Caco-2 (cell line): ENCODE results near the gene SLC28A3. TPM values are rescaled to one million over a fixed set of nuclear protein-coding genes. Genes with fewer than 3 reads are reported as not detected.

Experiments
- BruUV-seq: library from RNA; stranded (reverse); fragments of 400-500 nt; replicated peaks from 2 replicates; lab custom pipeline; 2021; lab: Mats Ljungman, UMichigan
- CTCF ChIA-PET: fragments of 300-600 bp; sonication (Branson Sonifier 250); formaldehyde crosslinking; loops from one replicate; lab custom pipeline; 2022; ENCODE audit warnings: antibody characterized with exemption; lab: Charles Lee
- POLR2A ChIA-PET: fragments of 300-600 bp; sonication (Branson Sonifier 250); formaldehyde crosslinking; loops from one replicate; lab custom pipeline; 2022; ENCODE audit warnings: antibody characterized with exemption; lab: Charles Lee
- DNase-seq, 2 experiments: peaks; one replicate each; pipeline versions ENCODE4 v3.0.0 to v3.0.0-alpha.2; 2020 to 2022
- H3K27me3 ChIP-seq: replicated peaks from 2 replicates; pipeline ENCODE4 v1.6.0; 2011; ENCODE audit warnings: low read length; ENCODE audit not compliant: control insufficient read depth, insufficient read depth
- H3K36me3 ChIP-seq: 2 replicates; pipeline ENCODE4 v1.5.1; 2011; ENCODE audit warnings: low read length; ENCODE audit not compliant: control insufficient read depth, insufficient read depth
- H3K4me1 ChIP-seq: fragments of 250-450 bp; sonication (Bioruptor Pico); 2 replicates; pipeline ENCODE4 v1.5.1; 2020; ENCODE audit warnings: mild to moderate bottlenecking
- H3K4me3 ChIP-seq: 2 replicates; pipeline ENCODE4 v1.5.1; 2011; ENCODE audit warnings: low read depth, mild to moderate bottlenecking, control low read depth, low read length
- H3K9me3 ChIP-seq: fragments of 250-450 bp; sonication (Bioruptor Pico); 2 replicates; pipeline ENCODE4 v1.5.1; 2020; ENCODE audit warnings: mild to moderate bottlenecking, moderate library complexity
- H3K27ac Mint-ChIP-seq: one replicate; pipeline ENCODE4 v1.8.0; 2022; ENCODE audit warnings: mixed read lengths; ENCODE audit not compliant: unreplicated experiment
- H3K27me3 Mint-ChIP-seq: one replicate; pipeline ENCODE4 v1.8.0; 2022; ENCODE audit warnings: mixed read lengths; ENCODE audit not compliant: insufficient read depth, unreplicated experiment
- H3K36me3 Mint-ChIP-seq: one replicate; pipeline ENCODE4 v1.8.0; 2022; ENCODE audit warnings: mild to moderate bottlenecking, mixed read lengths; ENCODE audit not compliant: insufficient read depth, unreplicated experiment
- H3K4me1 Mint-ChIP-seq: one replicate; pipeline ENCODE4 v1.8.0; 2022; ENCODE audit warnings: low read depth, mixed read lengths; ENCODE audit not compliant: unreplicated experiment
- H3K4me3 Mint-ChIP-seq: one replicate; pipeline ENCODE4 v1.8.0; 2022; ENCODE audit warnings: mild to moderate bottlenecking, moderate library complexity, mixed read lengths; ENCODE audit not compliant: unreplicated experiment
- H3K9me3 Mint-ChIP-seq: one replicate; pipeline ENCODE4 v1.8.0; 2022; ENCODE audit warnings: mixed read lengths; ENCODE audit not compliant: unreplicated experiment
- CTCF ChIP-seq, 2 experiments: fragments of 200-600 bp in 1 of 2; IDR thresholded peaks; 1 replicate in 1 of 2; 2 replicates in 1 of 2; pipeline versions ENCODE4 v1.5.1 to v1.8.0; 2011 to 2022; ENCODE audit warnings: antibody characterized with exemption in 1 of 2, control low read depth in 1 of 2, inconsistent platforms in 1 of 2, low read depth in 1 of 2, low read length in 1 of 2, mild to moderate bottlenecking in 1 of 2, moderate library complexity in 1 of 2; ENCODE audit not compliant: insufficient read depth in 1 of 2, severe bottlenecking in 1 of 2, unreplicated experiment in 1 of 2
- intact Hi-C: fragments of 100-400 bp; cut with micrococcal nuclease; formaldehyde crosslinking; loops from one replicate; pipeline ENCODE4 v1.10.0; 2022; ENCODE audit not compliant: unreplicated experiment
- total RNA-seq: library from RNA; stranded (reverse); gene quantifications from 2 replicates; pipeline ENCODE4 v1.2.3, GENCODE V29; 2022

SLC28A3 gene
- total RNA-seq, 1 experiment from 2014 or later, result 2.6 TPM

- H3K4me1 ChIP-seq, result no peaks in the 10 kb centered on the region
- POLR2A ChIA-PET, result no interaction called here
- Mint-ChIP-seq H3K4me3 (no peak overlapping the region), H3K4me1 (no peaks in the 10 kb centered on the region), H3K27ac (no peak overlapping the region), H3K9me3 (no peaks in the 10 kb centered on the region), H3K36me3 (no peaks in the 10 kb centered on the region), H3K27me3 (no peaks in the 10 kb centered on the region)
- CTCF ChIA-PET, result no interaction called here
- TF ChIP-seq CTCF (IDR thresholded peaks at IDR 0.05; ENCODE audit: insufficient read depth in 1 of 2, low read depth in 1 of 2, low read length in 1 of 2, severe bottlenecking in 1 of 2, unreplicated experiment in 1 of 2), result no peak
- BruUV-seq, result no TSS peak
- H3K36me3 ChIP-seq, result no peaks in the 10 kb centered on the region
- H3K27me3 ChIP-seq, result no peaks in the 10 kb centered on the region
- intact Hi-C loops, result no loop called here
- DNase-seq, result no peak
- H3K4me3 ChIP-seq, result no peak overlapping the region
- H3K9me3 ChIP-seq, result no peaks in the 10 kb centered on the region
Observed at GRCh38 chr9:84357275-84357674, 16.7 kb upstream of the SLC28A3 start.

- Histone ChIP-seq H3K9me3 (no peaks in the 10 kb centered on the region), H3K4me1 (no peaks in the 10 kb centered on the region), H3K36me3 (no peaks in the 10 kb centered on the region), H3K4me3 (no peak overlapping the region), H3K27me3 (no peaks in the 10 kb centered on the region)
- intact Hi-C loops, result no loop called here
- no peak for TF ChIP-seq CTCF (IDR thresholded peaks at IDR 0.05; ENCODE audit: insufficient read depth in 1 of 2, low read depth in 1 of 2, low read length in 1 of 2, severe bottlenecking in 1 of 2, unreplicated experiment in 1 of 2)
- ChIA-PET POLR2A (no interaction called here), CTCF (no interaction called here)
- Mint-ChIP-seq H3K27me3 (no peaks in the 10 kb centered on the region), H3K4me3 (no peak overlapping the region), H3K9me3 (no peaks in the 10 kb centered on the region), H3K36me3 (no peaks in the 10 kb centered on the region), H3K4me1 (no peaks in the 10 kb centered on the region), H3K27ac (no peak overlapping the region)
- DNase-seq, result no peak
- no TSS peak for BruUV-seq
Observed at GRCh38 chr9:84354035-84354434, 13.5 kb upstream of the SLC28A3 start.

GRCh38 chr9:84349671-84350070 is 9.1 kb upstream of the SLC28A3 start:
- no peak for DNase-seq
- ChIA-PET CTCF (no interaction called here), POLR2A (no interaction called here)
- Mint-ChIP-seq H3K4me3 (no peak overlapping the region), H3K27ac (no peak overlapping the region), H3K27me3 (no peaks in the 10 kb centered on the region), H3K9me3 (no peaks in the 10 kb centered on the region), H3K36me3 (no peaks in the 10 kb centered on the region), H3K4me1 (no peaks in the 10 kb centered on the region)
- no peak overlapping the region for H3K4me3 ChIP-seq
- intact Hi-C loops, result no loop called here
- no peaks in the 10 kb centered on the region for H3K9me3 ChIP-seq
- BruUV-seq, result no TSS peak
- no peaks in the 10 kb centered on the region for H3K4me1 ChIP-seq
- no peaks in the 10 kb centered on the region for H3K36me3 ChIP-seq
- no peaks in the 10 kb centered on the region for H3K27me3 ChIP-seq
- TF ChIP-seq CTCF (IDR thresholded peaks at IDR 0.05; ENCODE audit: insufficient read depth in 1 of 2, low read depth in 1 of 2, low read length in 1 of 2, severe bottlenecking in 1 of 2, unreplicated experiment in 1 of 2), result no peak
